H1 (cell line): ENCODE measurements around the gene TSHZ2. TPM values are rescaled to one million over a fixed set of nuclear protein-coding genes. Genes with fewer than 3 reads are reported as not detected.
"Not testable (repeated sequence)": the region's sequence is repeated elsewhere in the genome, so short reads cannot be mapped to it uniquely, and the experiment has no call there.

Experiments
- CTCF ChIA-PET: fragments of 300-600 bp; sonication (Branson Sonifier 250); formaldehyde crosslinking; loops from one replicate; lab custom pipeline; 2021; ENCODE audit not compliant: partially characterized antibody; lab: Charles Lee
- POLR2A ChIA-PET: fragments of 300-600 bp; sonication (Branson Sonifier 250); formaldehyde crosslinking; loops from one replicate; lab custom pipeline; 2021; ENCODE audit warnings: inconsistent platforms; ENCODE audit not compliant: partially characterized antibody; lab: Charles Lee
- DNase-seq, 2 experiments: peaks; one replicate each; pipeline versions ENCODE4 v3.0.0 to v3.0.0-alpha.2; 2010 to 2022; ENCODE audit warnings: low spot score in 2 of 2, low read depth in 1 of 2, mixed read lengths in 1 of 2
- FAIRE-seq: peaks from 2 replicates; lab custom pipeline; 2011; peaks lifted over from hg19 to GRCh38; lab: Jason Lieb, UNC
- H2AFZ ChIP-seq: 2 replicates; pipeline ENCODE4 v1.8.1; 2012; ENCODE audit warnings: low read length, inconsistent platforms
- H2AK5ac ChIP-seq: 2 replicates; pipeline ENCODE4 v1.6.1; 2013; ENCODE audit warnings: low read depth, low read length
- H2BK120ac ChIP-seq: replicated peaks from 2 replicates; pipeline ENCODE3; 2013; ENCODE audit warnings: low read depth, low read length, inconsistent platforms
- H2BK12ac ChIP-seq: 2 replicates; pipeline ENCODE4 v1.6.1; 2013; ENCODE audit warnings: low read depth, low read length
- H2BK15ac ChIP-seq: 2 replicates; pipeline ENCODE4 v1.6.1; 2013; ENCODE audit warnings: low read length
- H2BK20ac ChIP-seq: 2 replicates; pipeline ENCODE4 v1.6.1; 2013; ENCODE audit warnings: low read length
- H2BK5ac ChIP-seq: 2 replicates; pipeline ENCODE4 v1.6.1; 2013; ENCODE audit warnings: low read depth, low read length
- H3K14ac ChIP-seq: 2 replicates; pipeline ENCODE4 v1.6.1; 2013; ENCODE audit warnings: inconsistent platforms; ENCODE audit not compliant: insufficient read length
- H3K18ac ChIP-seq: 2 replicates; pipeline ENCODE4 v1.6.1; 2013; ENCODE audit warnings: low read length; ENCODE audit errors: extremely low read depth
- H3K23ac ChIP-seq: 2 replicates; pipeline ENCODE4 v1.6.1; 2013; ENCODE audit warnings: inconsistent platforms; ENCODE audit not compliant: insufficient read length
- H3K23me2 ChIP-seq: 2 replicates; pipeline ENCODE4 v1.6.1; 2013; ENCODE audit warnings: low read depth, low read length
- H3K27ac ChIP-seq: 2 replicates; pipeline ENCODE4 v1.6.1; 2011; ENCODE audit warnings: low read depth, low read length, inconsistent platforms
- H3K27me3 ChIP-seq, 4 experiments: replicated peaks in 1 of 4; 1 replicate in 1 of 4; 2 replicates in 3 of 4; pipeline versions ENCODE4 v1.6.1 to v1.8.1; 2011 to 2013; ENCODE audit warnings: low read length in 3 of 4, mild to moderate bottlenecking in 3 of 4, inconsistent platforms in 2 of 4, mixed read lengths in 2 of 4, moderate library complexity in 1 of 4; ENCODE audit not compliant: control insufficient read depth in 3 of 4, insufficient read depth in 3 of 4; ENCODE audit errors: extremely low read depth in 1 of 4
- H3K36me3 ChIP-seq, 4 experiments: 2 replicates each; pipeline versions ENCODE4 v1.6.1 to v1.8.1; 2011 to 2013; ENCODE audit warnings: mild to moderate bottlenecking in 4 of 4, low read length in 3 of 4, moderate library complexity in 2 of 4, control low read depth in 1 of 4, inconsistent platforms in 1 of 4; ENCODE audit not compliant: insufficient read depth in 4 of 4, control insufficient read depth in 2 of 4
- H3K4ac ChIP-seq: replicated peaks from 2 replicates; pipeline ENCODE3; 2013; ENCODE audit warnings: low read length, low read depth, mixed read lengths, inconsistent platforms; ENCODE audit not compliant: insufficient read length
- H3K4me1 ChIP-seq, 4 experiments: replicated peaks in 1 of 4; 1 replicate in 1 of 4; 2 replicates in 3 of 4; pipeline versions ENCODE4 v1.6.1 to v1.8.1; 2011 to 2013; ENCODE audit warnings: low read length in 3 of 4, inconsistent platforms in 2 of 4, mixed read lengths in 1 of 4; ENCODE audit not compliant: insufficient read depth in 4 of 4, control insufficient read depth in 3 of 4
- H3K4me2 ChIP-seq, 2 experiments: 2 replicates each; pipeline versions ENCODE4 v1.6.1 to v1.8.1; 2011 to 2013; ENCODE audit warnings: low read depth in 2 of 2, low read length in 2 of 2, control low read depth in 1 of 2, inconsistent platforms in 1 of 2, mild to moderate bottlenecking in 1 of 2; ENCODE audit not compliant: insufficient read depth in 1 of 2
- H3K4me3 ChIP-seq, 4 experiments: fragments of 200-600, 300-600 bp in 1 of 4; sonication (generic), shearing (Covaris generic), sonication (Bioruptor Twin) in 1 of 4; 2 replicates each; pipeline versions ENCODE4 v1.5.1 to v1.8.1; 2011 to 2016; ENCODE audit warnings: low read length in 4 of 4, low read depth in 3 of 4, control low read depth in 2 of 4, inconsistent platforms in 2 of 4, mild to moderate bottlenecking in 2 of 4, mixed read lengths in 1 of 4, moderate library complexity in 1 of 4; ENCODE audit not compliant: insufficient read depth in 2 of 4; ENCODE audit errors: extremely low read depth in 1 of 4
- H3K56ac ChIP-seq: replicated peaks from 2 replicates; pipeline ENCODE3; 2013; ENCODE audit warnings: low read depth, mild to moderate bottlenecking, mixed read lengths, low read length, inconsistent platforms; ENCODE audit not compliant: insufficient read length
- H3K79me1 ChIP-seq: 2 replicates; pipeline ENCODE4 v1.6.1; 2013; ENCODE audit warnings: low read depth, low read length, control low read depth
- H3K79me2 ChIP-seq, 2 experiments: 2 replicates each; pipeline versions ENCODE4 v1.6.1 to v1.8.1; 2012 to 2013; ENCODE audit warnings: low read length in 2 of 2, mild to moderate bottlenecking in 2 of 2, inconsistent platforms in 1 of 2; ENCODE audit not compliant: insufficient read depth in 2 of 2, control insufficient read depth in 1 of 2
- H3K9ac ChIP-seq, 4 experiments: replicated peaks in 1 of 4; 1 replicate in 1 of 4; 2 replicates in 3 of 4; pipeline versions ENCODE4 v1.6.1 to v1.8.1; 2011 to 2013; ENCODE audit warnings: low read depth in 3 of 4, low read length in 3 of 4, control low read depth in 2 of 4, mild to moderate bottlenecking in 2 of 4, moderate library complexity in 2 of 4, inconsistent platforms in 1 of 4; ENCODE audit errors: extremely low read depth in 1 of 4
- H3K9me3 ChIP-seq, 2 experiments: 2 replicates each; pipeline versions ENCODE4 v1.6.1 to v1.8.1; 2012 to 2013; ENCODE audit warnings: mild to moderate bottlenecking in 2 of 2, moderate library complexity in 2 of 2, control low read depth in 1 of 2, inconsistent platforms in 1 of 2, low read depth in 1 of 2, low read length in 1 of 2, mixed read lengths in 1 of 2; ENCODE audit not compliant: insufficient read depth in 2 of 2
- H4K20me1 ChIP-seq, 2 experiments: replicated peaks in 1 of 2; 2 replicates each; pipeline versions ENCODE3 to v1.8.1; 2011 to 2013; ENCODE audit warnings: inconsistent platforms in 2 of 2, low read length in 2 of 2, mild to moderate bottlenecking in 1 of 2; ENCODE audit not compliant: insufficient read depth in 2 of 2, control insufficient read depth in 1 of 2
- H4K5ac ChIP-seq: 2 replicates; pipeline ENCODE4 v1.6.1; 2013; ENCODE audit warnings: low read length, low read depth, mixed read lengths, inconsistent platforms; ENCODE audit not compliant: insufficient read length
- H4K8ac ChIP-seq: 2 replicates; pipeline ENCODE4 v1.8.0; 2013; ENCODE audit warnings: mild to moderate bottlenecking, moderate library complexity, low read length, inconsistent platforms; ENCODE audit not compliant: insufficient read depth; ENCODE audit errors: extremely low read depth
- H4K91ac ChIP-seq: replicated peaks from 2 replicates; pipeline ENCODE3; 2013; ENCODE audit warnings: low read length, mixed read lengths, inconsistent platforms; ENCODE audit not compliant: insufficient read length
- WGBS, 2 experiments: shearing (Covaris generic) in 1 of 2; methylation state at CpG; one replicate each; pipeline versions ENCODE4 v1.1.6 to v1.1.7; 2013 to 2015; ENCODE audit warnings: low lambda C conversion rate in 2 of 2, mixed read lengths in 2 of 2, inconsistent platforms in 1 of 2, low coverage in 1 of 2, missing lambda C conversion rate in 1 of 2; ENCODE audit not compliant: insufficient replicate concordance in 2 of 2, insufficient coverage in 1 of 2, insufficient read length in 1 of 2; ENCODE audit errors: extremely low coverage in 1 of 2, missing lambda C conversion rate in 1 of 2; 5-methylcytosine and 5-hydroxymethylcytosine counted together
- polyA plus RNA-seq, 7 experiments: library from polyadenylated mRNA; depleted of rRNA in 3 of 7; stranded (reverse) in 5 of 7; unstranded in 2 of 7; fragments of >200 nt in 5 of 7; fragments of 200-250 nt in 2 of 7; gene quantifications; 1 replicate in 5 of 7; 2 replicates in 1 of 7; 4 replicates in 1 of 7; pipeline versions ENCODE4 v1.2.1 to v1.2.3, GENCODE V29; 2011 to 2013; ENCODE audit warnings: missing spikeins in 2 of 7, mixed read lengths in 2 of 7
- total RNA-seq: library from RNA; stranded (reverse); fragmentation: NEBNext Ultra II Directional; extraction: Animal tissue kit (Norgen Biotek cat#: 25700); gene quantifications from 2 replicates; pipeline ENCODE4 v1.2.1, GENCODE V29; 2021

TSHZ2 gene
- total and polyA plus RNA-seq, 2 of the 8 experiments (the other 6 are each of a cell fraction or from before 2014, with no cell fraction given): 0.14 to 0.30 TPM

GRCh38 chr20:53523615-53524014 lies 551.5 kb downstream of the TSHZ2 start:
- H3K4me1 ChIP-seq, H4K91ac ChIP-seq, H2BK5ac ChIP-seq, H3K27ac ChIP-seq, H4K20me1 ChIP-seq, H2BK120ac ChIP-seq, H2AK5ac ChIP-seq, H3K9ac ChIP-seq, H3K79me1 ChIP-seq, H3K27me3 ChIP-seq, H3K56ac ChIP-seq, H3K36me3 ChIP-seq, H2BK15ac ChIP-seq, H4K5ac ChIP-seq, H3K14ac ChIP-seq, H3K9me3 ChIP-seq, H3K18ac ChIP-seq, FAIRE-seq, H3K4me2 ChIP-seq, H4K8ac ChIP-seq, H3K23ac ChIP-seq, H2AFZ ChIP-seq, H2BK20ac ChIP-seq, H3K4me3 ChIP-seq, H3K79me2 ChIP-seq, H2BK12ac ChIP-seq, DNase-seq, H3K23me2 ChIP-seq, H3K4ac ChIP-seq, POLR2A ChIA-PET: not testable (repeated sequence)
- WGBS, 2 experiments: 86% methylated on average over 2 of the region's 2 CpGs; no CpG with 5 or more reads in 1 of the 2 experiments
- CTCF ChIA-PET: interaction anchor here (1.0 kb wide), 1 partner anchor 24 kb away, joined by 3 read pairs; no protein-coding TSS in a partner anchor
